KMS-11 (cell line): ENCODE measurements around the gene PWP1.

Source experiments
- H2AFZ ChIP-seq: fragments of 200-600 bp; sonication (generic); 2 replicates; pipeline ENCODE4 v1.6.1; 2016; ENCODE audit warnings: antibody characterized with exemption, mixed run types, low read depth
- H3K27ac ChIP-seq: fragments of 200-600 bp; sonication (generic); 2 replicates; pipeline ENCODE4 v1.6.1; 2016; ENCODE audit warnings: mild to moderate bottlenecking, mixed run types
- H3K27me3 ChIP-seq: fragments of 200-600 bp; sonication (generic); 2 replicates; pipeline ENCODE4 v1.6.1; 2017; ENCODE audit warnings: mild to moderate bottlenecking, low read depth, mixed run types, moderate library complexity; ENCODE audit not compliant: insufficient read depth
- H3K36me3 ChIP-seq: fragments of 200-600 bp; sonication (generic); 2 replicates; pipeline ENCODE4 v1.6.1; 2017; ENCODE audit warnings: mild to moderate bottlenecking, mixed run types; ENCODE audit not compliant: insufficient read depth
- H3K4me1 ChIP-seq: fragments of 200-600 bp; sonication (generic); 2 replicates; pipeline ENCODE4 v1.6.1; 2016; ENCODE audit warnings: mild to moderate bottlenecking, low read depth, mixed run types; ENCODE audit not compliant: poor library complexity, severe bottlenecking
- H3K4me2 ChIP-seq: fragments of 200-600 bp; sonication (generic); 2 replicates; pipeline ENCODE4 v1.7.0; 2016; ENCODE audit warnings: mild to moderate bottlenecking, mixed run types
- H3K4me3 ChIP-seq: fragments of 200-600 bp; sonication (generic); IDR thresholded peaks from 2 replicates; pipeline ENCODE4 v1.6.1; 2017; ENCODE audit warnings: low read depth, low read length, mixed read lengths; ENCODE audit not compliant: insufficient read depth
- H3K79me2 ChIP-seq: fragments of 200-600 bp; sonication (generic); 2 replicates; pipeline ENCODE4 v1.6.1; 2016; ENCODE audit warnings: low read depth, mixed run types; ENCODE audit not compliant: insufficient read depth
- H3K9ac ChIP-seq: fragments of 200-600 bp; sonication (generic); 2 replicates; pipeline ENCODE4 v1.6.1; 2016; ENCODE audit warnings: mild to moderate bottlenecking, mixed run types
- H4K20me1 ChIP-seq: fragments of 200-600 bp; sonication (generic); 2 replicates; pipeline ENCODE4 v1.6.1; 2016; ENCODE audit warnings: mild to moderate bottlenecking, mixed run types; ENCODE audit not compliant: insufficient read depth
- TF ChIP-seq, protein P1 (sequence below): fragments of 200-600 bp; sonication (generic); conservative IDR thresholded peaks from 2 replicates; pipeline ENCODE4 v1.6.1; 2017; ENCODE audit warnings: low read depth, mild to moderate bottlenecking, antibody characterized with exemption, low read length, moderate library complexity, mixed read lengths

The PWP1 gene

DNA sequence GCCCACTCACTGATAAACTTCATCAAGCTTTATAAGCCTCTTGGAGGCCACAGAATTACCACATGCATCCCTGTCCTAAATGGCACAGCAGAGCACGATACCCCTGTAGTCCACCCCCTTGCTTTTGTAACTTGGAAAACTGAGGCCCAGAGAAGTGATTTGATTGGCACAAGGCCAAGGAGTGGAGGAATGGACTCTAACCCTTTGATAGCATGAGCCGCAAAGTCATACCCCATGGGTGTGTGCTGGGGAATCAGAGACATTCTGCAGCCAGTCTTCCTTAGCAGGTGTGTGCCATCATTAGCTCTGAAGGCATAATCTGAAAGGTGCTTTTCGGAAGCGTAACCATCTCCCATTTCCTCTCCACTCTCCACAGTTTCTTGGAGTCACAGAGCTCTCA, 28.5 kb upstream of the PWP1 start:
- no peaks in the 10 kb centered on the region for H3K4me1 ChIP-seq
- TF ChIP-seq, protein P1, sequence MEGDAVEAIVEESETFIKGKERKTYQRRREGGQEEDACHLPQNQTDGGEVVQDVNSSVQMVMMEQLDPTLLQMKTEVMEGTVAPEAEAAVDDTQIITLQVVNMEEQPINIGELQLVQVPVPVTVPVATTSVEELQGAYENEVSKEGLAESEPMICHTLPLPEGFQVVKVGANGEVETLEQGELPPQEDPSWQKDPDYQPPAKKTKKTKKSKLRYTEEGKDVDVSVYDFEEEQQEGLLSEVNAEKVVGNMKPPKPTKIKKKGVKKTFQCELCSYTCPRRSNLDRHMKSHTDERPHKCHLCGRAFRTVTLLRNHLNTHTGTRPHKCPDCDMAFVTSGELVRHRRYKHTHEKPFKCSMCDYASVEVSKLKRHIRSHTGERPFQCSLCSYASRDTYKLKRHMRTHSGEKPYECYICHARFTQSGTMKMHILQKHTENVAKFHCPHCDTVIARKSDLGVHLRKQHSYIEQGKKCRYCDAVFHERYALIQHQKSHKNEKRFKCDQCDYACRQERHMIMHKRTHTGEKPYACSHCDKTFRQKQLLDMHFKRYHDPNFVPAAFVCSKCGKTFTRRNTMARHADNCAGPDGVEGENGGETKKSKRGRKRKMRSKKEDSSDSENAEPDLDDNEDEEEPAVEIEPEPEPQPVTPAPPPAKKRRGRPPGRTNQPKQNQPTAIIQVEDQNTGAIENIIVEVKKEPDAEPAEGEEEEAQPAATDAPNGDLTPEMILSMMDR: no peak
- no peaks in the 10 kb centered on the region for H3K79me2 ChIP-seq
- no peaks in the 10 kb centered on the region for H3K36me3 ChIP-seq
- no peak overlapping the region for H2AFZ ChIP-seq
- no peak overlapping the region for H3K4me3 ChIP-seq
- H3K27ac ChIP-seq: no peak overlapping the region
- no peak overlapping the region for H3K9ac ChIP-seq
- no peak overlapping the region for H3K4me2 ChIP-seq
- no peaks in the 10 kb centered on the region for H3K27me3 ChIP-seq
- no peaks in the 10 kb centered on the region for H4K20me1 ChIP-seq

DNA sequence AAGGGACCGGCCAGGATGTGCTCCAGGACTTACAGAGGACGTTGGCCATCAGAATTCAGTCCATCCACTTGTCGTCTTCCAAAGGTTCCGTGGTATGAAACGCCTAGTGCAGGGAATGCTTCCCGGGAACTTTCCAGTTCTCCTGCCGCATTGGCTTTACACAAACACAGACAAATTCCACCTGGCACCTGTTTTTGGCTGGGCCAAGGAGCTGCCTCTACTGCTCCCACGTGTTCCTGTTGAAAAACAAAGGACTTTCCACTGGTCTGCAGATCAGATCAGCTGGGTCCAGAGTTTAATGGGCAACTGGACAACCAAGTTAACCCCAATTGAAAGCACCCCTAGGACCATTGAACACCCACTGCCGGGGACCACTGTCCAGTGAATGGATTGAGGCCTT, 28.0 kb upstream of the PWP1 start:
- H3K9ac ChIP-seq: no peak overlapping the region
- no peaks in the 10 kb centered on the region for H3K27me3 ChIP-seq
- TF ChIP-seq, protein P1: no peak
- H3K36me3 ChIP-seq: no peaks in the 10 kb centered on the region
- H3K4me3 ChIP-seq: no peak overlapping the region
- no peak overlapping the region for H2AFZ ChIP-seq
- no peaks in the 10 kb centered on the region for H3K79me2 ChIP-seq
- no peak overlapping the region for H3K27ac ChIP-seq
- H3K4me2 ChIP-seq: no peak overlapping the region
- H3K4me1 ChIP-seq: no peaks in the 10 kb centered on the region
- H4K20me1 ChIP-seq: no peaks in the 10 kb centered on the region

DNA sequence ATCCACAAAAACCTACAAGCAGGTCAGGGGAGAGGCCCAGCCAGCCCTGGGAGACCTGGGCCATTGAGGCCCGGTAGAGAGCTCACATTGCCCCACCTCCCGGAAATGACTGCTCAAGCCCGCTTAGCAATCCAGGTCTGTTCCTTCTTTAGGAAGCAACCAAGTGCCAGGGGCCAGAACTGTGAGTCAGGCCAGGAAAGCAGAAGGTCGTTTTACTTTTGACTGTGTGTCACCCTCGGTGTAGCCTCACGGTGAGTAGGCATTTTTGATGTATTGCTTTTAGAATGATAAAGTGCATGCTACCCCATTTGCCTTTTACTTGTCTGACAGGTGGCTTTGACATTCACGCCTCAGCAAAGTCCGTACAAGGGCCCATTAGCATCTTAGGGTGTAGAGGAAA, 25.4 kb upstream of the PWP1 start:
- H3K9ac ChIP-seq: no peak overlapping the region
- no peak overlapping the region for H3K27ac ChIP-seq
- H3K4me1 ChIP-seq: no peaks in the 10 kb centered on the region
- no peaks in the 10 kb centered on the region for H3K36me3 ChIP-seq
- H3K79me2 ChIP-seq: no peaks in the 10 kb centered on the region
- H3K4me2 ChIP-seq: no peak overlapping the region
- H3K4me3 ChIP-seq: no peak overlapping the region
- TF ChIP-seq, protein P1: no peak
- H3K27me3 ChIP-seq: no peaks in the 10 kb centered on the region
- H4K20me1 ChIP-seq: no peaks in the 10 kb centered on the region
- no peak overlapping the region for H2AFZ ChIP-seq

DNA sequence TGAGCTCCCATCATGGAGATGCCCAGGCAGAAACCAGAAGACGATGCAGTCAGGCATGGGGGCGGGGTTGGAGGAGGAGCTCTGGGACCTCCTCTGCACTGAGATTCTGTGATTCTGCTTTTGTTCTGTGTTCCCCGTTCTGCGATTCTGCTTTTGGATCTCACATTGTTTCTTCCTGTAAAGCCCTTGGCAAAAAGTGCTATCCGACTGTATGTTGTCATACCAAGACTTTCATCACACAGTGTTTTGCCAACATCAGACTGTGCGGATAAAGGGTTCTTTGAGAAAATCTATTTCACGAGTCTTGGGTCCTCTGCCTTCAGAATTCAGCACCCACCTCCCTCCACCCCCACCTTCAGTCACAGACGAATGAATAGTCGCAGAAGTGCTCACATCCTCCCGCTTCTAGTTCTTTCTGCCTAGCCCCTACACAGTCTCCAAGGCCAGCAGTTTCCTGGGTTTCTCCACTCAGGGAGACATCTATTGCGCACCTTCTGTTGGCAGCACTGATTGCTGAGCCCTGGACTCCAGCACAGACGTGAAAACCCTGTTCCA, 24.7 kb upstream of the PWP1 start:
- no peak overlapping the region for H3K4me3 ChIP-seq
- H3K4me1 ChIP-seq: no peaks in the 10 kb centered on the region
- H3K27me3 ChIP-seq: no peaks in the 10 kb centered on the region
- TF ChIP-seq, protein P1: no peak
- H3K36me3 ChIP-seq: no peaks in the 10 kb centered on the region
- H3K9ac ChIP-seq: no peak overlapping the region
- no peak overlapping the region for H3K4me2 ChIP-seq
- H4K20me1 ChIP-seq: no peaks in the 10 kb centered on the region
- no peak overlapping the region for H3K27ac ChIP-seq
- H2AFZ ChIP-seq: no peak overlapping the region
- no peaks in the 10 kb centered on the region for H3K79me2 ChIP-seq
